CD1c-positive myeloid dendritic cell (primary cell): ENCODE measurements around the gene VWA3B.
"Not testable (repeated sequence)": the region's sequence is repeated elsewhere in the genome, so short reads cannot be mapped to it uniquely, and the experiment has no call there.

Source experiments
- DNase-seq: peaks from one replicate; pipeline ENCODE4 v3.0.0-alpha.2; 2016; ENCODE audit errors: extremely low spot score

VWA3B gene

DNA sequence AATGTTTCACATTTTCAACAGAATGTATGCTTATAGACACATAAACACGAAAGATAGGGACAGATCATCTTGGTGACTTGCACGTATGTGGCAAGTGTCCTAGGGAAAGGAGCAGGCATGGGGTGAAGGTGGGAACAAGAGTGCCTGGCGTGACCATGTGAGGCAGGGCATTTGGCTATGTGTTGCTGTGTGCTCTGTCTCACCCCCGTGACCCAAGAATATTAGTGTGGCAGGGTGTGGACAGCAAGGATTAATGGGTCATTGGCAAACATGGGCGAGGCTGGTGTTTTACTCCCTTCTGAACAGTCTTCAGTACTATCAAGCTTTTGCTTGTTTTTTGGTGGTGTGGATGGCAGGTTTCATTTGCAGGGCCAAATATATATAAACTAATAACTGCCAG is 1.3 kb upstream of the VWA3B start:
- DNase-seq: no peak

- peak; percentile 56 for DNase-seq
Measured at GRCh38 chr2:98087447-98088020, 567 bp downstream of the VWA3B start.

DNA sequence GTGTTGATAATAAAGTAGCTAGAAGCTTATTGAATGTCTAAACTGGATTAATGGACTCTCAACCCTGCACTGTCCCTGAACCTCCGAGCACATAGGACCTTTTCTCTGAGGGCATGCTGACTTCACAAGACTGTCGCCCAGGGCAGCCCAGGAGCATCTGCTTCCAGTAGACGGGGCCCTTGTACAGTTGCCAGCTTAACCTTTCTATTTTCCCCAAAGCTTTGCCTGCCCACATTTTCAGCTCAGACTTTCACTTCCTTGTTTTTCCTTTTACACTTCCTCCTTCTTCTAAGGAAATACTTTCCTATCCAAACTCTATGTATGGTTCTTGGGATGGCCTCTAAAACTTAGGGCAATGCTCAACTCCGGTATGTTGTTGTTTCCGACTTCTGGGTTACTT is 1.3 kb downstream of the VWA3B start:
- DNase-seq: peak; percentile 90

GRCh38 chr2:98089941-98090340 is 3.0 kb downstream of the VWA3B start:
- DNase-seq: peak; percentile 81

GRCh38 chr2:98090951-98091350 is 4.0 kb downstream of the VWA3B start:
- DNase-seq: no peak

GRCh38 chr2:98091738-98092137 is 4.8 kb downstream of the VWA3B start:
- DNase-seq: peak; percentile 67

DNA sequence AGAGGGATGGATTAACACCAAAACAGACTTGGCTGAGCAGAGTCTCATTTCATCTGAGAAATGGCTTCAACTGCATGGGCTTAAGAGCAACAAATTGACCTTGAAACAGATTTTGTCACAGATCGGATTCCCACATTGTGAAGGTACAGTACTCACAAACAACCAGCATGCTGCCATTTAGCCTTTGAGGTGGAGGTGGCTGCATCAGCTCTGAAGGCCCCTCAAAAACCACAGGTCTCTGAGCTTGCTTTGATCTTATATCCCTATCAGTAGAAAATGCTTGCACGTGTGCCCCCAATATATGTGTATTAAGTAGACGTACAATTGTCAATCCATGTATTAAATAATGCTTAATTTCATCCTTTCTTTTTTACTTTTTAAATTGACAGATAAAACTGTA is 6.2 kb downstream of the VWA3B start:
- DNase-seq: no peak

- no peak for DNase-seq
Measured at GRCh38 chr2:98093611-98094010, 6.6 kb downstream of the VWA3B start.

GRCh38 chr2:98099939-98100743 is 13.2 kb downstream of the VWA3B start:
- no peak for DNase-seq

GRCh38 chr2:98102315-98102714 is 15.3 kb downstream of the VWA3B start:
- DNase-seq: not testable (repeated sequence)

GRCh38 chr2:98102878-98103277 is 15.9 kb downstream of the VWA3B start:
- no peak for DNase-seq

DNA sequence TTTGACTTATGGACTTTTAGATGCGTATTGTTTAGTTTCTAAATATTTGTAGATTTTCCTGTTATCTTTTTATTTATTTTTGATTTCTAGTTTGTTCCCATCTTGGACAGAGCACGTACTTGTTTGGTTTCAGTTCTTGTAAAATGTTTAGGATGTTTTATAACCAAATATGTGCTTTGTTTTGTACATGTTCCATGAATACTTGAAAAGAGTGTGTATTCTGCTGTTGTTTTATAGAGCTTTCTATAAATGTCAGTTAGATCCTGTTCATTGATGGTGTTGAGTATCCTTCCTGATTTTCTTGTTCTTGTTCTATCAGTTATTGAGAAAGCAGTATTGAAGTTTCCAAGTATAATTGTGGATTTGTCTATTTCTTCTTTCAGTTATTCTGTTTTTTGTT is 21.1 kb downstream of the VWA3B start:
- DNase-seq: no peak

GRCh38 chr2:98110741-98111140 is 23.8 kb downstream of the VWA3B start:
- DNase-seq: no peak

DNA sequence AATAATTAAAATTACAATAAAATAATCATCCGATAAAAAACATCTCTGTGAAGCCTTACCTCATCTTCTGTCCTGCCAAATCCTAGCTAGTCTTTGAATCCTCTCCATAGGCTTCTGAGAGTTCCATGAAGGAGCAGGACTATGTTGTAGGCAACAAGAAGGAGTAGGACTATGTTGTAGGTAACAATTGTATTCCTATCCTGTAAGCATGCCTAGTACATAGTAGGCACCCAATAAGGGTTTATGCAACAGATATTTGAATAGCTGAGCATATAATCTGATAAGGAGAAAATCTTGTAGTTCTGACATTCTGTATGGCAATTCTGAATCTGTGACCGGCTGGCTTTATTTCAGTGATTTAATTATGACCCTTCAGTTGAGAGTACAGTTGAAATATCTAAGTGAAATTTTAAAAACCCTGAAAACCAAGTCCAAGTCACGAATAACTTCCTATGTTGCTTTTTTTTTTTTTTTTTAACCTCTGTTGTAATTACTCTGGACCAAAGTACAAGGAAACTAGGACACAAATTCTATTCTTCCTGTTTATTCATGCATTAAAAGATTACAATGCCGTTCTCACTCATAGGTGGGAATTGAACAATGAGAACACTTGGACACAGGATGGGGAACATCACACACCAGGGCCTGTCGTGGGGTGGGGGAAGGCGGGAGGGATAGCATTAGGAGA is 27.8 kb downstream of the VWA3B start:
- DNase-seq: no peak

DNA sequence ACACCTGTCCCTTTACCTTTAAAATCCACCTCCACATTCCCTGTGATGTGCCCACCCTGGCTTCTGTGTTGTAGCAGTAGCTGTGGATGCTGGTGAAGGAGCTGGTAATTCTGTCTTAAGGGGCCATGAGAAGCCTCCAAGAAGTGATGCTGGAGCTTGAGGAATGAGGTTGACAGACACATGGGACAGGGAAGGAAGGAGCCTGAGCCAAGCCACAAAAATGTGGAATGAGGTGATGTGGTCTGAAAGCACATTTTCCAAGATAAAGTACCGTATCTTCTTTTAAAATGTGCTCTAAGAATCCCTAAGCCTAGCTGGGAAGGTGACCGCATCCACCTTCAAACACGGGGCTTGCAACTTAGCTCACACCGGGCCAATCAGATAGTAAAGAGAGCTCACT is 31.2 kb downstream of the VWA3B start:
- no peak for DNase-seq

- no peak for DNase-seq
Measured at GRCh38 chr2:98118852-98119251, 31.9 kb downstream of the VWA3B start.

DNA sequence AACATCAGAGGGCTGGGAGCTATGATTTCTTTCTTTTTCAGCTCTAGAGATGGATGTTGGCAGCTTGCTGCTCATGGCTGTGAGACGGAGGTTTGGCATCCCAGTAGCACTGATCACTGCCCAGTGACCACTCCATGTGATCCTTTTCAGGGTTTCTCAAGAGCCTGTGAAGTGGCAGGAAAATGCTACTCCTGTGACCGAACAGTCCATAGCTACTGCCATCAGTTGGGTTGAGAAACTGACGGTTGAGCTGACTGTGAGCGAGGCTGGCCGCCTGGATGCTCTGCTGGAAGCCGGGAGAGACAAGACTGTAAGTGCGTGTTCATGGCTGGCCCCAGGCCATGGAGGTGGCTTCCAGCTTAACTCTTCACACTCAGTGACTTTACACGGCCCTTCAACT is 34.2 kb downstream of the VWA3B start:
- no peak for DNase-seq

GRCh38 chr2:98122524-98122923 is 35.6 kb downstream of the VWA3B start:
- no peak for DNase-seq

GRCh38 chr2:98123286-98123685 is 36.3 kb downstream of the VWA3B start:
- peak; percentile 82 for DNase-seq

GRCh38 chr2:98126061-98126460 is 39.1 kb downstream of the VWA3B start:
- DNase-seq: no peak

DNA sequence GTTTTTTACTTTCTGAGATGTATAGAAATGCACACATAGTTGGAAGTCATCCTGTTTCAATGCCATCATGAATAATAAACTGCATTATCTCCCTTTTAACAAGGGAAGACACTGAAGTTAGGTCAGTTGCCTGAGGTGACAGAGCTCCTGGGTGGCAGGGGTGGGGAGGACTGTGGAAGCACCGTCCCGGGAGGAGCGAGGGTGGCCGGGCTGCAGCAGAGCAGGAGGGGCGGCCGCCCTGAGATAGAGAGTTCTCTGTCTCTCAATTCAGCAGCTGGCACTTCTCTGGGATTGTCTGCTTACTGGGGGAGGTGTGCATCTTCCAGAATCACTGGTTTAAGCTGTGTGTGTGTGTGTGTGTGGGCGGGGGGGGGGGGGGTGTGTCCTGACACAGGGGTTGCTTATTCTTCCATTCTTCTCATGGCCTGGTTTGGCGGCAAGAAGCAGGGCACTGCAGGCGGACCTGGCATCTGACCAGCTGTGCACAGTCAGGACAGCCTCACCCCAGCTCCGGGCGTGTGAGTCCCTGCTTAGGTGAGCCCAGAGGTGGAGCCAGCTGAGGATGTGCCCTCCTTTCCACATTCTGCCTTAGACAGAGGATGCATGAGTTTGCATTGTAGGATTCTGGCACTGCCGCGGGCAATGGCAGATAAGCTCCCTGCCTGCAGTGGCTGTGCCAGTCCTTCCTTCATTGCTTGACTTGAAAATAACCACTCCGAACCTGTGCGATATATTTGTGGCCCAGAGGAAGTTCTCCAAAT is 40.4 kb downstream of the VWA3B start:
- DNase-seq: no peak

- DNase-seq: no peak
Measured at GRCh38 chr2:98128556-98129109, 41.7 kb downstream of the VWA3B start.
